HTR-8/SVneo (cell line): Measurements from ENCODE around the gene VTI1A.
"Not testable (repeated sequence)": the region's sequence is repeated elsewhere in the genome, so short reads cannot be mapped to it uniquely, and the experiment has no call there.

Experiments used
- DNase-seq: peaks from one replicate; pipeline ENCODE4 v3.0.0; 2011; ENCODE audit warnings: low spot score, mixed read lengths; ENCODE audit not compliant: insufficient read length
- FAIRE-seq: peaks from 2 replicates; lab custom pipeline; 2011; peaks lifted over from hg19 to GRCh38; lab: Jason Lieb, UNC

The VTI1A gene

DNA sequence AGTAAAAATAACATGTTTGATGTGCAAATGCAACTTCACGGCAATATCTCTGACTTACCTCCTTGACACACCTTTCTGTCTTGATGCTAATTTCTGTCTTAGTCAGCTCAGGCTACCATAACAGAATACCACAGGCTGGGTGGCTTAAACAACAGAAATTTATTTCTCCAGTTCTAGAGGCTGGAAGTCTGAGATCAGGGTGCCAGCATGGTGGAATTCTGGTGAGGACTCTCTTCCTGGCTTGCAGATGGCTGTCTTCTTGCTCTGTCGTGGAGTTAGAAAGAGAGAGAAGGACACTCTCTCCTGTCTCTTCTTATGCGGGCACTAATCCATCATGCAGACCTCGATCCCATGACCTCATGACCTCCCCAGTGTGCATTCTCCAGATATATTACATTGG is 134.9 kb downstream of the VTI1A start:
- FAIRE-seq (no peak), DNase-seq (no peak)

DNA sequence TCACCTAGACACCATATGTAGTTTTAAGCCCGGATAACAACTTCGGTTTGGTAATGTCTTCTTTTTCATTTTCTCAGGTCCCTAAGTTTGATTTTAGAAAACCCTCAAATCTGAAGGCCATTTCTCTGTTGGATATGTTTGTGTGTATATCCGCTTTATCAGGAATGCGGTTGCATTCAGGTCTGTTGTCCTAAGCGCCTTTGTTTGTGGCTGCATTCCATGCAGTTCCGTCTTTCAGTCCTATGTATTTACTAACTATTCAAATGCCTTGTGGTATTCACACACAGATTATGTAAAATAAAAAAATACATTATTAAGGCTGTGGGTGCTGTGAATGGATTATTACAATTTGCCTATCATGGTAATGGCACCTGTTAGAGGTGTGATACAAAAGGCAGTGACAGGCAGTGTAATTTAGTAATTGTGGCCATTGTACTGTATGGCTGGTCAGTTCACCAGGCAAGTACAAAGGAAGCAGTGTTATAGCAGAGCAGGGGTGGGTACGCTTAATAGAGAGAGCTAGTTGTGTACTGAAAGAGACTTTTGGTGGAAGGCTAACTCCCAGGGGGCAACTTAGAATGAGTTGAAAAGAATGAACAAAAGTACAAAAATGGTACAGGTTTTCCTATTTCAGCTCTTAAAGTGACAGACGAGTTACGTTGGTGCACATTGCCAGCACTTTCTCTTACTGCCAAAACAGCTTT is 136.4 kb downstream of the VTI1A start:
- no peak for DNase-seq
- FAIRE-seq, result no peak

DNA sequence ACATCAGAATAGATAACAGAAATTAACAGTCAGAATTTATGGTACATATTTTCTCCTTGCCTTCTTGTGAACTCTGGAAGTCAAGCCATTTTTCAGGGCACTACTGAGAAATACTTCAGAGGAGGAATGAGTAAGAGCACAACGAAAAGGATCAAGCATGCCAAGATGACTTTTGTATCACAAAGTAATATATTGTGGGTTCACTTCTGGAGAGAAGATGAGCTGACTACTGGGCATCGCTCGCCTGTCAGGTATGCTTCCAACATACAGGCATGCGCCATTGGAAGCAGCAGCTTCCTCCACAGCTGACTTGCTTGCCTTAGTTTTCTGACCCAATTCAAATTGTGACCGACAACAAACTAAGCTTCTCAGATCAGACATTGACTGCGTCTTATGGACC is 137.3 kb downstream of the VTI1A start:
- no peak for DNase-seq

DNA sequence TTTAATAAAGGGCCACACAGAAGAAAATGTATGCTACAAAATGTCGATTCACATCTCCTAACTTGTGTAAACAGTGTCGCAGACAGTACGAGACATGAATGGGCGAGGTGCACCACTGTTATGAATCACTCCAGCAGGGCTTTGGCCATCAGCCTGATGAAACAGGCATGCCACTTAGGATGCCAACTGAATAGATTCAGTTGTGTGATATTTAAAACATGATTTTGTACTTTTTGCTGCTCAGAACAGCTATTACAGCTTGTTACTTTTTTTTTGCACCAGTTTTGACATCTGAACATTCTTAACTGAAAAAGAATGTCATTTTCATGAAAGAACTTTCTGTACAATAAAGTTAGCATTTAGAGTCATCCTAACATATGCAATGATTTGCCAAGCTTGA is 138.1 kb downstream of the VTI1A start:
- no peak for FAIRE-seq
- DNase-seq, result no peak

More for the DNA sequence above, 137.3 kb downstream of the VTI1A start:
- no peak for FAIRE-seq

DNA sequence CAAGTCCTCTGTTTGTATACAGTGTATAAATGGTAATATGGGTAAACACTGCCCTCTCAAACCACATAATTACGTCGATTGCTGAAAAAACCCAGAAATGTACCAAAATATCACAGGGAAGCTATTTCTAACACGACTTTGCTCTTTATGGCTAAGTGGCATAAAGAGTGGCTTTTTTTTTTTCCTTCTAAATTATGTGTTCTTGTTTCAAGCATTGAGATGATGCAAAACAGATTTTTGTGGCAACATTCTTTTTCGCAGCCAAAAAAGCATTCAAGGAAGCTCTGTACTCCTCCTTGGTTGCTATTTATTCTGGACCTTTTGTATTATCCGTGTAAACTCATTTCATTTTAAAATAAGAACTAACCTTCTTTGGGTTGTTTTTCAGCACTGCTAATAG is 138.9 kb downstream of the VTI1A start:
- FAIRE-seq (no peak), DNase-seq (no peak)

DNA sequence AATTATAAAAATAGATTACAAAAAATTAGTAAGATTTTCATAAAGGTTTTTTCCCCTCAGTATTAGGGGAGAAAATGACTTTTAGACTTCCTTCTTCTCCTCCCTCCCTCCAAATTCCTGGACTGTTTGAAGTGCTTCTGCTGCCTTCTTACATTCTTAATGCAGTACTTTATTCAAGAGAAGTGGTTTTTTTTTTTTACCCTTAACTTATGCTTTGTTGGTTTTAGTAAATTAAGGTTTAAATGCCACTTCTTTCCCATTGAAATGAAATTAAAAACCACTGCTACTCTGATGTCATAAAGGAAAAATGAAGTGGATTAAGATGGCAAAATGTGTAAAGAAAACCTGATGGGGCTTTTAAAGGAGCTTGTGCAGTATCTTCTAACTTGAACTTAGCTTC is 140.7 kb downstream of the VTI1A start:
- DNase-seq (no peak), FAIRE-seq (no peak)

DNA sequence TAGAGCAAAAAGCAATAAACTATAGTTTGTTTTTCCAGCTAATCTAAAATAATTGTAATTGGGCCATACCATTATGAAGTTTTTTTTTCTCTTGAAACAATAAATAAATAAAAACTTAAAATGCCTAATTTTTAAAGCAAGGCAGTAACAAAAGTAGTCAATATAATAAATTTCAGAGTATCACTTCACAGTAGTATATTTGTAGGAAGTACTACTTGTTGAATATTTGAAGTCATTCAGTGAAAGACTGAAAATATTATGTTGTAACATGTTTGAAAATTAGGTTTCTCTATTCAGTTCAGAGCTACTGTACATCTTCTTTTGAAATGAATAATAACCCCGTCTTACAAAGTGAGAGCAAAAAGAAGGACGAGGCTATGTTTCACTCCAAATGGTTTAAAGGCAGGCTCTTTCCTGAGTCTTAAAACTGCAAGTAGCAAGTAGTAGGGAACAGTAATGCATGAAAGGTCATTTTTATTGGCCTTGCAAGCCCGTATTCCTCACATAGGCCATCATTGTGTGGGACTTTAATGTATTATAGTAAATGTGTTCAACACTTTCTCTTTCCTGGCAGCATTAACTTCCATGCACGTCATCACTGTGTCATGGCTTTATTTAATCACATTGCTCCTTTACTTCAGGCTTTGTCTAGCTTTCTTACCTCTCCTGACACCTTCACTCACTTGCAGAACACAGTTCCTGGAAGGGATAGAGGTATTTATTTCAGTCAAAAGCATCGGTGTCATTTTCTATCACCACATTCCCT is 141.4 kb downstream of the VTI1A start:
- FAIRE-seq (no peak), DNase-seq (no peak)

DNA sequence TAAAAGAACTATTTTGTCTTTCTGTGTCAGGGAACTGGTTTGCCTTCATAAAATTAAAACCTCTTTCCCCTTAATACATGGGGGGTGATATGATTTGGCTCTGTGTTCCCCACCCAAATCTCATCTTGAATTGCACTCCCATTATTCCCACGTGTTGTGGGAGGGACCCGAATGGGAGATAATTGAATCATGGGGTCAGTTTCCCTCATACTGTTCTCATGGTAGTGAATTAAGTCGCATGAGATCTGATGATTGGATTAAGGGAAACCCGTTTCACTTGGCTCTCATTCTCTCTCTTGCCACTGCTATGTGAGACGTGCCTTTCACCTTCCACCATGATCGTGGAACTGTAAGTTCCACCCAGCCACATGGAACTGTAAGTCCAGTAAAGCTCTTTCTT is 142.1 kb downstream of the VTI1A start:
- FAIRE-seq (no peak), DNase-seq (no peak)

DNA sequence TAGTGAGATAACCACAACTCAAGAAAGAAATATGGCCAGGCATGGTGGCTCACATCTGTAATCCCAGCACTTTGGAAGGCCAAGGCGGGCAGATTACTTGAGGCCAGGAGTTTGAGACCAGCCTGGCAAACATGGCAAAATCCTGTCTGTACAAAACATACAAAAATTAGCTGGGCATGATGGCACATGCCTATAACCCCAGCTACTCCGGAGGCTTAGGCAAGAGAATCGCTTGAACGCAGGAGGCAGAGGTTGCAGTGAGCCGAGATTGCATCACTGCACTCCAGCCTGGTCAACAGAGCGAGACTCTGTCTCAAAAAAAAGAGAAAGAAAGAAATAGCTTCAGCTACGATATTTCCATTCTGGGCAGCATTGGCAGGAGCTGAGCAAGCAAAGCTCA is 143.8 kb downstream of the VTI1A start:
- FAIRE-seq, DNase-seq: not testable (repeated sequence)

DNA sequence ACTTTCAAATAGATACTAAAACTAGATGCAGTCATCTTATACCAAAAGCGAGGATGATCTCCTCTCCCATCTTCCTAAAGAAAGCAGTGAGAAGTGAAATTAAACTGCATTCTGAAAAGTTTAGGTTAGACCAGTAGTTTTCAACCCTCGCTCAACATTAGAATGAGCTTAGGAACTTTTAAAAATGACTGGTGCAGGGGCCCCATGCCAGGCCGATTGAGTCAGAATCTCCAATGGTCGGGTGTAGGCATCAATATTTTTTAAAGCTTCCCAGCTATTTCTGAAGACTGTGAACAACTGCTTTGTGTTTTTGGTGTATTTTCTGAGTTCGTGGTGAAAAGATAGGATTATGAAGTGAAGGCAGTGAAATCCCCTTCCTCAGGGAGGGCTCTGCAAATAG is 146.0 kb downstream of the VTI1A start:
- FAIRE-seq (no peak), DNase-seq (no peak)

DNA sequence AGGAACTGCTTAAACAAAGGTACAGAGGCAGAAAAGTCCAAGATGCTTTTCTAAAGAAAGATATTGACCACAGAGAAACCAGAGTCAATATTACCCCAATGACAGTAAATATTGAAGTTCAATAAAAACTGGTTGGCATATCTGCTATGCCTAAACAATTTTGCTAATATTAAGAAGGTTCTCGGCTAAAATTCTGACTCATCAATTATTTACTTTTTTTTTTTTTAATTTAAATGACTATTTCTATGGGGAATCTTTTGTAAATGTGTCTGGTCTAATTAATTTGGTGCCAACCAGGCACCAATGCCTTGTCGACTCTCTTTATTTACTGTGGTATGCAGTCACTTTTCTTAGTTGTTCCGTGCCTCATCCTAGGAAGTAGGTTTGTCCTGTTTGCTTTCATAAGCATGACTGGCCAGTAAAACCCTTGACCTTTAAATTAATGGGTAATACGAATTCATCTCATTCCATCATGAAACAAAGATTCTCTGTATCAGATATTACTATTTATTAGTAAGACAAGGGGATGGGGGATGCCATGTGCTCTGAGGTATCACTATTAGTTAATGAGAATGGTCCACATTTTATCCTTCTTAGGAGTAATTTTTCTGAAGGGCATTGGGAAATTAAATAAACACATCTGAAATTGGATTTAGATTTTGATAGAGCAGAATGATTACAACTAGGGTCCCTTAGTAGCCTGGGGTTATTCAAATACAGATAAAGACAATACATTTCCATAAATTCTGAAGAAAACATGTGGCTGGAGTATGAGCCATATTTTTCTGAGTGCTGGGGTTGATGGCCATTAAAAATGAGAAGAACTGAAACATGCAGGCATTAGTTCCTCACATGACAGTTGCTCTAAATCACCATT is 154.4 kb downstream of the VTI1A start:
- DNase-seq (no peak), FAIRE-seq (no peak)

DNA sequence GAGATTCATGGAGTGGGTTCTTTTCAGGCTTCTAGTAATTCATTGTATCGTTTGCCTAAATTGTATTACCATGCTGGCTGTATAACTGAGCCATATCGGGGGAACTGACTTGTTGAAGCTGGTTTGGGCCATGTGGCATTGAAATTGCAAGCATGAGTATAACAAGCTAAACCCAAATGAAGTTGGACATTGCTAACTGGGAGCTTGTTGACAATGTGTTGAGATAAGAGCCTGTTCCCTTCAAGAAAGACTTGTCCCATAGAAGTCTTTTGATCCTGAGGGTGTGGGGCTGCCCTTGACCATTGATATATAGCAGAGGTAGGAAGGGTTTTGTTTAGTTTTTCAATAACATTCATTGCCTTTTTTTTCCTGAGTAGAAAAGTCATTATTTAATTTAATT is 156.0 kb downstream of the VTI1A start:
- no peak for DNase-seq
- no peak for FAIRE-seq

DNA sequence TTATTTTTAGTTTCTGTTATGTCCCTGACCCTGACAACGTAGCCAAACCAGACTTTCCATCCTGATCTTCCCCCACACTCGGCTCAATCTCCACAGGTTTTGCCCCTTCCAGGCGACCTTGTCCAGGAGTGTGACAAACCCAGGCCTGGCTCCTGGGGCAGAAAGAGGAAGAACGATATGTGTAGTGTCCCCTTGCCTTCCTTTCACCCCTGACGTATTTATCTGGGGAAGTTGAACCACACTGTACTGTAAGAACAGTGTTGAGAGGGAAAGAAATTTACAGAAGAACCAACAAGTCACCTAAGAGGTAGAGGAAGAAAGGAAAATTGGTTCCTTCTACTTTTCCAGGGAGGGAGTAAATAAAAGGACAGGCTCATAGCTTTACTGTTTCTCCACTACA is 158.0 kb downstream of the VTI1A start:
- FAIRE-seq (no peak), DNase-seq (no peak)

DNA sequence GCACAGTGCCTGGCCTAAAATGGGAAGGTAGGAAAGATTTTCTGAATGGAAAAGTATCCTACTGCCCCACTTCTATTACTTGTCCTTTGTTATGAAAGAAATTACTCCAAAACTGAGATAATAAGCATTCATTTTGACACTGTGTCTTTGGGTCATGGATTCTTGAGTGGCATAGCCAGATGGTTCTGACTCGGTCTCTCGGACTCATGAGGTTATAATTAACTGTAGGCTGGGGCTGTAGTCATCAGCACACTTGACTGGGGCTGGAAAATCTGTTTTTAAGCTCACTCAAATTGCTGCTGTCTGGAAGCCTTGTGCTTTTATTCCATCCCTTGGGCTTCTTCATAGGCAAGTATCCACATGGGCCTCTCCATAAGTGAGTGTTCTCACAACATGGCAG is 160.5 kb downstream of the VTI1A start:
- FAIRE-seq, result no peak
- no peak for DNase-seq

DNA sequence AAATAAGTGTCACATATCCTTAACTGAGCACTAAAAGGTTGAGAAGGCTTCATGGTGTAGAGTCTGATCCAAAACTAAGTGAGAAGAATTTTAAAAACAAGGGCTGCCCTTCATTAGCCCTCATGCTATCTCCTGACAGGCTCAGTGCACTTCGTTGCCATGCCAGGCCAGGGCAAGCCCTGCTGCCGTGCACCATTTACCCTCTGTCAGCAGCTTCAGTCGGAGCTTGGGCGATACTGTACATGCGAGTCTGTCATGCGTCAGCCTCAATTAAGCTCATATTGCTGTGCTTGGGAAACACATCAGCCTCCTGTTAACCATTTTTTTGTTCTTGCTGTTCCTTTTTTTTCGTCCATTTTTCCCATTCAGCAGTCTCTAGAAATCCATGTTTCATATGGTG is 166.6 kb downstream of the VTI1A start:
- FAIRE-seq, result no peak

DNA sequence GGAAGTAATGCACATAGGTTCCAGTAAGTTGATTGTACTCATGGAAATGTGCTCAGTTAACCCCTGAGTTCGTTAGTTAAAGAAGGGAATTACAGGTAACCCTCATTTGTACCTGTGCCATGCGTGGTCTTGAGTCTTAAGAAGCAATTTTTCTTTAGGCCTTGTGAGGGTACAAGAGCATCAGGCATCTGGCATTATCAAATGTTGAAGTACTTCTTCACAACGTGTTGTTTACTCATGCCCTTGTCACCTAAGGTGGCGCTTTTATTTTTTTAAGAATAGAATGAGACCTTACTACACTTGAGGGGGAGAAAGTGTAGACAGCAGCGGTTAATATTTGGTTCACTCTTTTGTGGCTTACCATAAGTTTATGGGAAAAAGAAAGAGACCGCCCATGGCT is 167.1 kb downstream of the VTI1A start:
- FAIRE-seq (no peak), DNase-seq (no peak)

More for the DNA sequence above, 166.6 kb downstream of the VTI1A start:
- DNase-seq, result no peak

DNA sequence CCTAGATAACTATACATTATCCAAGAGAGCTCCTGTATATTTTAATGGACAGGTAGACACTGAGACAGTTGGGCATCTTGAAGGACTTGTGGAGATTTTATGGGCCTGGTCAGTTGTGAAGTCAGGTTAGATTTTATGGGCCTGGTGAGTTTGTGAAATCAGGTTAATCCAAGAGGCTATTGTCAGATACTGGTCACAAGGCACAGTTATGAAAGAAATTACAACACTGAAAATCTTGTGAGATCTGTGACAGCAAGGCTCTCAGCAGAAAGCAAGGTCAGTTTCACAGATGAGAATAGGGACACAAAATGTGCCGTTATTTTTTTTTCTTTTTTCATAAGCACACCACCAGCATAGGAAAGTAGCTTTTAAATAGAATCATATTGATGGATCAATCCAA is 167.6 kb downstream of the VTI1A start:
- DNase-seq (no peak), FAIRE-seq (no peak)

DNA sequence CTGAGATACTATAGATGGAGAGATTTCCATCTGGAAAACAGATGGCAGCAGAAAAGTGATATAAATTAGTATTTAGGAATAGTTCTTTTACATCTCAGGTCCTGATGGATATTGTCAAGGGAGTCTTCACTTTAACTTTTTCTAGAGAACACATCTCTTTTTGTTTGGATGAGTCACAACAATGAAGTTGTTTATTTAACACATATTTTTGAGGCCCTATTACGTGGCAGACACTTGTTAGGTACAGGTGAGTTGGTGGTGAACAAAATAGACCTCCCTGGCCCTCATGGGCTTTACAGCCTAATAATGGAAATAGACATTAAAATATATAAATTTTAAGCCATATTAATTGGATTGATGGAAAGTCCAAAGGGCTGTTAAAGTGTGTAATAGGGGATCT is 168.3 kb downstream of the VTI1A start:
- FAIRE-seq, result no peak
- DNase-seq, result no peak

DNA sequence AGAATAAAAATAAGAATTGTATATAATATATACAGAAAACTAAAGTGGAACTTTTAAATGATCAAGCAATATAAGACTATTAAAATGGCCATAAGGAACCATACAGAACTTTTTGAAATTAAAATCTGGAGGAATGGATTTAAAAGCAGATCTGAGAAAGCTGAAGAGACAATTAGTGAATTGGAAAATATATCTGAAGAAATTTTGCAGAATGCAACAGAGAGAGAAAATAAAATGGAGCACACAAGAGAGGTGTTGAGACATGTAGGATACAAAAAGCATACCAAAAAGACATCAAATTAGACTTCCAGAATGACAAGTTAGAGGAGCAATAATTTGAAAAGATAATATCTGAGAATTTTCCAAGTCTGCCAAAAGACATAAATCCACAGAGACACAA is 169.6 kb downstream of the VTI1A start:
- DNase-seq (no peak), FAIRE-seq (no peak)

DNA sequence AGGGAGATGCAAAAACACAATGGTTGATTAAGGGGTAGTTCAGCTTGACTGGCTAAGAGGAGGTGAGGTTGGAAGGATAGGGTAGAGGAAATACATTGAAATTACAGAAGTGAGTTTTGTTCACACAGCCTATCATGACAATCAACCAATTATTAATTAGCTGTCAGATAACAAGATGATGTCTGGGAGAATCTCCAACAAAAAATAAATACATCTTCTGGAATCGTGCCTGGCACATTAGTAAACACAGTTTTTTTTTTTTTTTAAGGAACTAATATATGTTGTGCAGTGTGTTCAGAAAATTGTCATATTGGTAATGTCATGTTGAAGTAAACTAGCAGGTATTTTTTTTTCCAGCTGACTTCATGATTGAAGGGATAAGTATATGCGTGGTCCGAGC is 171.8 kb downstream of the VTI1A start:
- DNase-seq, result no peak
- no peak for FAIRE-seq

DNA sequence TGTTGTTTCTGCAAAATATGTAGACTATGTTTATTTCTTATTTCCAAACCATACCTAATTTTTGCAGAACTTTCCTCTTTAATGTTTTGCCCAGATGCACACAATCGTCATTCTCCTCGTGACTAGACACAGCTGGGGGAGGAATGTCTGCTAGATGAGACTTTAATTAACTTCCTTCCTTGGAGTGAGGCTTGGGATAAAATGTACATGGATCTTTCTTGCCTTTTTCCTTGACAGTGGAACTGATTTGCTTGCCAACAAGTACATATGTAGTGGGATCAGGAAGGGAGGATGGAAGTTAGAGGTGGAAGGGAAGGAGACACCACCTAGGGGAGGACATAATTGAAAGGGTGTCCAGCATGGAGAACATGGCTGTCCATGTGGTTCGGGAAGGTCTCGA is 172.5 kb downstream of the VTI1A start:
- DNase-seq (no peak), FAIRE-seq (no peak)
